Measurements from ENCODE around the gene ZHX3.

Gene ZHX3

GRCh38 chr20:41221614-41222218, 95.8 kb downstream of the ZHX3 start:
- no peak for DNase-seq

DNA sequence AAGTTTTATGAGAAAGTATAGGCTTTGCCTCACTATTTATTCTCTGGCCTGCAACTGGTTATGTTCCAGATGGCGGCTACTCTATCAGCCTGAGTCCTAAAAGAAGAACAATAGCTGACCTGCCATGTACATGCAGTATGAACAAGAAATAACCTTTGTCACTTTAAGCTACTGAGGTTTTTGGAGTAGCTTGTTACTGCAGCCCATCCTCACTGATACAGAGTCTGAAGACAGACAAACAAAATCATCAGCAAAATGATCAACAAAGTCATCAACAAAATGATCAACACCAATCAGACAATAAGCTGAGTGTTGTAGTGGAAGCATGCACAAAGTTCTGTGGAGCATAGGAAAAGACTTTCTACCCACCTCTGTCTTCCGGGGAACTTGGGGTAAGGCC, 97.7 kb downstream of the ZHX3 start:
- no peak for DNase-seq

DNA sequence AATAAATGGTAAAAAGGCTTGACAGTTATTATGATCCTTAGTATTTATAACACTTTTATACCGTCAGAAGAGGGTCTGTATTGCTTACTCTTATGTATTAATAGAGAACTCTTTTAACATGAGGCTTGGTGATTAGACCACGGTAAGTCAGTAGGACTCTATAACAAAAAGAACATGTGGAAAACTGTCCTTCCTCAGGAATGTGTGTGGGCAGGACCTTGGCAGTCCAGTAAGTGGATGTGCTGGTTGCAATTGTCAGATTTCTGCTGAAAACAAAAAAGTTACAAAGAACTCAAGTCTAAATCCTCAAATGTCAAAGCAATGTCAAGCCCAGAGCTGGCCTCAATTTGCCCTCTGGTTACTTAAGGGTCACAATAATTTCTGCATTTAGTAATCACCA, 99.1 kb downstream of the ZHX3 start:
- DNase-seq = no peak

DNA sequence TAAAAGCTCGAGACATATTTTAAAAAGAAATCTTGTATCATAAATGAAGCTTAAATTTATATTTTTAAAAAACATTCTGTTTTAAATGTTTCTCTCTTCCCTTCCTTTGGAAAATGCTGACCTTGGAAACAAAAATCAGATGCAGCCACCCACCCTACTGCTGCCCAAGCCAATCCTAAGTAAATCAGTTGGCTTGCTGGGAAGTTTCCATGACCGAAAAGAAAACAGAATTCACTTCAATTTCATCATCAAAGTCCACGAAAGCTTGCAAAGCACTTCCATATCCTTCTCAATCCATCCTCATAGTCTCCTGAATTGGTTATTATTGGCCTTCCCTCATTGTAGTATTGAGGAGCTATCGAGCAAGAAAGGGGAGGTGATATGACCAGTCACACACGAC, 100.1 kb downstream of the ZHX3 start:
- DNase-seq = no peak

DNA sequence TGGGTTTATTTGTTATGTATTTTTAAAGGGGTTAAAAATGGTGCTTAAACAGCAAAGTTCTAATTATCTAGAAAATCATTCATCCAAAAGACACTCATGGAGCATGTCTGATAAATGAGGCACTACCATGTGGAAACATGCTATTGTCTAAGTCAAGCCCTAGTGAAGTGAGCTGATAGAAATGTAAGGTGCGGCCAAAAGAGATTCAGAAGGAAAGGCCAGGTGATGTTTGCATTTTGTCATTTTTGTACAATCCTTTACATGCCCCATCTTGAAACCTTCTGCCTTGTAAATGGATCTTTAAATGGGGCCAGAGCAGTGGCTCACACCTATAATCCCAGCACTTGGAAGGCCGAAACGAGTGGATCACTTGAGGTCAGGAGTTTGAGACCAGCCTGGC, 102.9 kb downstream of the ZHX3 start:
- no peak for DNase-seq

GRCh38 chr20:41214202-41214601, 103.3 kb downstream of the ZHX3 start:
- DNase-seq = no peak

DNA sequence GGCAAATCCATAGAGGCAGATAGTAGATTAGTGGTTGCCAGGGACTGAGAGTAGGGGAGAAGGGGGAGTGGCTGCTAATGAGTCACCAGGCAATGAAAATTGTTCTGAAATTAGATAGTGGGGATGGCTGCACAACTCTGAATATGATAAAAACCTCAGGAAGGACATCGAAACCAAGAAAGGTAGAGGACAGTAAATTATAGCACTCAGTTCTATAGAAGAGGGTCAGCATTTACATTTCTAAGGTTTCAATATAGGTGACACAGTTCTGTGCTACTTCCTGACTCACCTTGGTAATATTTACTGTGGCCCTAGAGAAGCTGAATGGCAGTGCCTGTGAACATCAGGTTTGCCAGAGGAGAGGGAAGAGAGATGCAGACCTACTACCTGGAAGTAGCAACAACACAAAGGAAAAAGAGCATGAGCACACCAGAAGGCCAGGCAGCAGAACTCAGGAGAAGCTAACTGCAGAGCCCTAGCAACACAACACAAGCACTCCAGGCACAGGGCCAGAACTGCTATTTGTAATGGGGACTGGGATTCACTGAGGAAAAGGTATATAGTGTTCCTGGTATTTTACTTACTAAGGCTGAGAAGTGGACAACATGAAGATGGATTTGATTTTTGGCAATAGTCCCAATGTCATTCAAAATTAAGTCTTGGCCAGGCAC, 104.2 kb downstream of the ZHX3 start:
- DNase-seq = no peak

- DNase-seq = no peak
These were observed 112.2 kb downstream of the ZHX3 start for GRCh38 chr20:41205313-41205712.

- DNase-seq = no peak
These were observed 112.9 kb downstream of the ZHX3 start for GRCh38 chr20:41204304-41205265.

- DNase-seq = no peak
These were observed 113.9 kb downstream of the ZHX3 start for GRCh38 chr20:41203660-41204059.

DNA sequence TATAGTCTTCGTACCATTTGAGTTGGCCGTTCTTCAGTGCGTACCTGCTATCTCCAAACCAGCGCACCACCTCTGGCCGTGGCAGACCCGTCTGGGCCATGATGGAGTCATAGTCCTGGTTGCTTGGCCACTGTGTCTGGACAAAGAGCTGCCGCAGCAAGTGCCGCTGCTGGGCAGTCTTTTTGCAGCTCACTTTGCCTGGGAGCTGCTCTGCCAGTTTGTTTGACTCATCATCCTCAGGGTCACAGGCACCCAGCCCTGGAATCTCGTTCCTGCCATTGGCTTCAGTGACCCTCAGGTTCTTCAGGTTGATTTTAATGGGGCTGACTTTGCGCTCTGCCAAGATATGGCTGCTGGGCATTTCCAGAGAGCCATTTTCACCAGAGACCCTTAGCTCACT, 115.1 kb downstream of the ZHX3 start:
- no peak for DNase-seq

DNA sequence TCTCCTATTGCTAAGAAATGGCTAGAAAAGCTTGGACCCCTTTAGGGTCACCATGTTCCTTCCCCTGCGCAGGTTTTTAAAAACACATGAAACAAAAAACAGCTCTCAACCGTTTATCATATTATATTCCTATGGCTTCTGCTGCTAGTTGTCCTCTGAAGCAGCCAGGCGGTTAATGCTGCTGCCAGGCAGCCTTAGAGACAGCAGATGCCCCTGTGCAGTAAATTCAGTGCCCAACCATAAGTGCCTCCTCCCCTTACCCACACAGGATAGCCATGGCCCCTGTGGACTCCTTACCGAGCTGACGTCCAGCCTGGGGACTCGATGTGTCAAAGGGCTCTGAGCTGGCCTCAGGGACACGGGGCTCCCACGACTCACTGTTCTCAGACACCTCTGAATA, 115.8 kb downstream of the ZHX3 start:
- DNase-seq = no peak

DNA sequence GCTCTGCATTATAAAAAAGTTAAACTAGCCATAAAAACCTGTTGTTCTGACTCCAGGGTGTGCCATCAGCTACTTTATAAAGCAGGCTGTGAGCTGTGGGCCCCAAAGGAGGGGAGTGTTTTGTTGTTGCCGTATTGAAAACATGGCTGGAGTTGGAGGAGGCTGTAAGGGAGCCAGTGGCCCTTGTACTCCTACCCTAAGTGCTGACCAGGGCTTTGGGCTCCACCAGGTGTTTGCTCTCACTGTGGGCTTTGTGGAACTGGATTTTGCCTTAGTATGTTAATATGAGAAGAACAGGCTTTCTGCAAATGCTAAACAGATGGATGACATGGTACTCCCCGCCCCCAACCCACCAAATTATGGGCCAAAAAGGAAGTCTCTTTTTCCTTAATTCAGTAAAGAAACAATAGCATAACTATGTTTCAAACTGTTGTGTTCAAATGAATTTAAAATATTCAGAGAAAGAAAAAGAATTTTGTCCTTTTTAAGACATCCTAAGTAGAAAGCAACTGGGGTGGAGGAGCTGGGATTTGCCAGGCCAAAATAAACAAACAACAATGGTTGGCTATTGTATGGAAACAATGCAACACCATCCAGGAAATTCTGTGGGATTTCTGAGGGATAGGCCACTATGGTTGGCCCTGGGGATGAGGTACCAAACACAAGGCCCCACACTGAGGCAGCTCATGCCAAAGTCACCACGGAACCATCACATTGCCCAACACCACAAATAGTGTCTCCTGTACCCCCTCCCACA, 116.9 kb downstream of the ZHX3 start:
- no peak for DNase-seq

GRCh38 chr20:41198443-41198842, 119.1 kb downstream of the ZHX3 start:
- DNase-seq = no peak

DNA sequence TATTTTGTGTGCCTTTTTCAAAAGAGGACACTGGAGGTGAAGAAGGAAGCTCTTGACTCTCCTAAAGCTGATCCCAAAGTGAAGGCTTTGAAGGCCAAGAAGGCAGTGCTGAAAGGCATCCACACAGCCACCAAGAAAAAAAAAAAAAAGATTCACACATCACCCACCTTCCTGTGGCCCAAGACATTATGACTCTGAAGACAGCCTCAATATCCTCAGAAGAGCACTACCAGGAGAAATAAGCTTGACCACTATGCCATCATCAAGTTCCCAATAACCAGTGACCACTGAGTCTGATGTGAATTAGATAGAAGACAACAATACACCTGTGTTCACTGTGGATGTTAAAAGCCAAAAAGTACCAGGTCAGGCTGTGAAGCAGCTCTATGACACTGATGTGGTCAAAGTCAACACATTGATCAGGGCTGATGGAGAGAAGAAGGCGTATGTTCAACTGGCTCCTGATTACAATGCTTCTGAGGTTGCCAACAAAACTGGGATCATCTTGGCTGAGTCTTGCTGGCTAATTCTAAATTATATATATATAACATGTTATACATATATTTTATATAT, 120.8 kb downstream of the ZHX3 start:
- DNase-seq = no peak

DNA sequence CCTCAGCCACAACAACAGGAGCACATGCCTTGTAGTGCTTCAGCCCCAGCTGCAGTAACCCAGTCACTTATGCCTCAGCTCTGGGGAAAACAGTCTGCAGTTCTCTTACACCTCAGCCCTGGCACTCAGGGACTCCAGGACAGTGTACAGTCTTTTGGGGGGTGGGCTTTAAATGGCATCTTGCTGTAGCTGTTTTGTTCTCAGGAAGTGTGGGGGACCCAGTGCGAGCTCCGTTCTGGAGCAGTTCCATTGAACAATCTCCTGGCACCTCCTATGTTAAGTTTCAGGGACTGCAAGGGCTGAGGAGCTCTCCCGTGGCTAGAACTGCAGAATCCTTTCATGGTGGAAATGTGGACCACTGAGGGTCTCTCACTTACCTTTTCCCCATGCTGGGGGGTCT, 125.0 kb downstream of the ZHX3 start:
- DNase-seq = no peak

GRCh38 chr20:41191562-41192500, 125.7 kb downstream of the ZHX3 start:
- no peak for DNase-seq

- no peak for DNase-seq
These were observed 129.9 kb downstream of the ZHX3 start for GRCh38 chr20:41187668-41188067.

DNA sequence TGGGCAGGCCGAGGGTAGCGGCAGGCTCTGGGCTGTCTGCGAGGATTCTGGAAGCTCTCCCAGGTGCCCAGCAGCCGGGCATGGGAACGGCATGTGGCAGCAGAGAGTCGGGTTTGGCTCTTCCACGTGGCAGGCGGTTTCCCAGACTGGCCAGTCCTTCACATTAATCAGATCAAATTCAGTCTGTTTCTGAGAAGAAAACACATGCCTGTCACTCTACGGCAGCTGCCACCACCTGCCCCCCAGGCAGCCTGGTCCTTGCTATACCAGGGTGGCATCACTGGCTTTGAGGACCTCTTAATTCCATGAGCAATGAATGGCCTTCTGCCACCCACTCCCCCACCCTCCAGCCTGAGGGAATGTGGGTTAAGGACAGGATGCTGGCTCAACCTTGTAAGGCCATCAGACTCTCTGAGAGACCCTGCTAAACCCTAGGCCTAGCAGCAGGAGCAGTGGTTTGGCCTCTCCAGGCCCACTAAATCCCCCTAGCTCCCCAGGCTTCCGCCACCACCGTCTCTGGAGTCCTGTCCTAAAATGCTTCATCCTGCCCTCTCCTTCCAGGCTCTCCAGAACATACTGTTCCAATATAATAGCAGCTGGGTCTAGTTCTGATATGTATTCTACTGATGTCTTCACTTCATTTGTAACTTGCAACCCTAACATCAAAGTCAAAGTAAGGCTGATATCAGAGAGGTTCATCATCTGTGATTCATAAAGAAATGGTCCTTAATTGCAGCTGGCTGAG, 132.3 kb downstream of the ZHX3 start:
- DNase-seq = peak; percentile 34

DNA sequence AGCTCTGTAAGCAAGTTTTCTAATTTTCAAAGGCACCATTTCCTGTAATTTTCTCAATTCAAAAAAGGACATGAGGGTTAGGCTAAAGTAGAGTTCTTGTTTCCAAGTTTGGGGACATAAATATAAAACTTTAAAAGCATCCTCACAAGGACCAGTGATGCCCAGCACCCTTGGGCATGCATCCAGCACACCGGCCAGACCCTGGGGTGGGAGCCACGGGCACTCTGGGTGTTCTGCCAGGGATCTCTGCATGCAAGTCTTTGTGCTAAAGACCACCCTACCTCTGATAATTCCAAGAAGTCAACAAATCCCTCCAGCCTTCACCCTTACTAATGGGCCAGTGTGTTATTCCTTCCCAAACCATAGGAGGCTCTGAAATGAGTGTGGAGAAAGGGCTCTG, 133.7 kb downstream of the ZHX3 start:
- no peak for DNase-seq

GRCh38 chr20:41183391-41183790, 134.1 kb downstream of the ZHX3 start:
- DNase-seq = no peak

Data from right forelimb (tissue), 1 donor.